ENCODE measurements around the gene ACOXL.

ACOXL gene

DNA sequence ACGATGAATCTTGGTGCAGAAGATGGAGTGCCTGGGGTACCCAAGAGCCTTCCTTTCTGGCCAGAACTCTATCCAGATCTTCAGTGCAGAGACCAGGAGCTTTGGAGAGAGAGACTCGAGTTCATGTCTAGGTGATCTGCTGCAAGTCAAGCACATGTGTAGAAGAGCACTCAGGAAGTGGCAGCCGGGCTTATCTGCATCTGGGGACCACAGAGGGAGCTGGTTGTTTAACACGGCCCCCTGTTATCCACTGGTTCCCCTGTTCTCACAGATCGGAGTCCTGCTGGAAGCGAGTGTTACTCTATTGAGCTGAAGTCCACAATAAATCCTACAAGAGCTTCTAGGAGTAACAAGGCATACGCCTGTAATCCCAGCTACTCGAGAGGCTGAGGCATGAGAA is 128.3 kb downstream of the ACOXL start:
- DNase-seq = no peak

DNA sequence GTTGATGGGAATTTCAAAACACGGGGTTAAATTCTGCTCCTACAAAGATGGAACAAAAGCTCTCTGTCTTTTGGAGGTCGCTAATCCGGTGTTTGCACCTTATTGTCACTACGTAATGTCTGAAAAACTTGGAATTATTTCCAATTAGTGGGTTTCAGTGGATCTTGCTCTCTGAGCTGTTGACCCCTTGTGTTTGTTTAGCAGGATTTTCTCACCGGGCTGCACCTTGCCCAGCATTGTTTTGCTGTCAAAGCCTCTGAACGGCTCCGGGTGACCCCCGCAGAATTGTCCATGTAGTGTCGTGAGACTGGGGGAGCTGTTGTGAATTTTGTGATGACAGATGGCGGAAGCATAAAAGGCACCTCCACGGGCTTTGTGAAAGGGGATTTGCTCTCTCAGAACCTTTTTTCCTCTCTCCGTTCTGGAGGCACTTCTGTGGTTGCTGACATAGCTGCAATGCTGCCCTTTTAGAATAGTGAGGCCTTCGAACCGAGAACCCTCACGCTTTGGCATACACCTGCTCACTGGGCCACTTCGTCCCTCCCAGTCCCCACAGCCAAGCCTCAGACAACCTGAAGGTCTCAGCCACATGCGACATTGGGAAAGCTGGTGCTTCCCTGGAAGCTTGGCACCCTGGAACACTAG is 129.4 kb downstream of the ACOXL start:
- no peak for DNase-seq

DNA sequence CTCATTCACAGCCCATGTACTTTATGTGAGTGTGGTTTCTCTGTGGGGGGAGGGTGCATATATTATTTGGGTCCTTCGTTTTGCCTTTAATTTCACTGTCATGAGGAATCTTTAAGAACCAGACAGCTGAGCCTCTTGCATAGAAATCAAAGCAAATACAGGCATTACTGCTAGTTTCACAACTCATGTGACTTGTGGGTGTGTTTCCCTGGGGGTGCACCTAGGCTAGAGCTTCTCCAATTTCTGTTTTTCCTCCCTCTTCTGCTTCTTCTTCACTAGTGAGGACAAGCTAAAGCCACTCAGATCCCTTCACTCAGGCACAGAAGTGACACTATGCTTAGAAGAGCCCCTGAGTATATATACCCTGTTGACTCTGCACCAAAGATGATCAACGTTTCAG is 131.4 kb downstream of the ACOXL start:
- no peak for DNase-seq

DNA sequence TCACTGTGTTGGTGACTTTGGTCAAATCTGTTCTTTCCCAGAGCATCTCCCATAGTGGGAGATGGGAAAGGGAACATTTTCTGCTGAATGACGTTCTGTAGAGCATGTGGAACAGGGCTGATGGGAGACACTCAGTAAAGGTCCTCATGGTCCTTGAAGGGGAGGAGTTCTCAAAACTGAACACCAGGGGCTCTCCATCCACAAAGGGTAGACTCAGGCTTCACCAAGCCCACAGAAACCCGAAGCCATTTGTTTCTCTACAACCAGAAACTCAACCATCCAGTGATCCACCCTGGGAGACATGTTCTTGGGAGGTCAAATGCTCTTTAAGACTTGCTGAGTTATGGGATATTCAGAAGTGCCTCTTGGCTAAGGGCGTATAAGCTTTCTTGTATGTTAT is 131.8 kb downstream of the ACOXL start:
- no peak for DNase-seq

DNA sequence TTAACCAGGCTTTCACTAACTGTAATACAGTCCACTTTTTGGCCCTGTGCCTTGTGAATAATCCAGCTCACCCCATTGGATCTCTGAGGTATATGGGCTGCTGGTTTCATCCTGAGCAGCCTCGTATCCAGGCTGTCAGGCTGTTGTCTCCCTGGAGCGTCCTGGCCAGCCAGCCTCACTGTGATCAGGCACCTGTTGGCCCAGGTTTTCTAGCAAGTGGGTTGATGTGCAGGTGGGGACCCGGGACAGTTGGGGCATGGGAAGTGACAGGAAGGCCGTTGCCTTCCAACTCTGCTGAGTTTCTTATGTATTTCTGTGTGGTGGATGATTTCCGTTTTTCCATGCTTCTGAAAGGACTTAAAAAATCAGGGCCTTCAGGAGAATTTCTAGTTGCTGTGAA is 132.4 kb downstream of the ACOXL start:
- no peak for DNase-seq

DNA sequence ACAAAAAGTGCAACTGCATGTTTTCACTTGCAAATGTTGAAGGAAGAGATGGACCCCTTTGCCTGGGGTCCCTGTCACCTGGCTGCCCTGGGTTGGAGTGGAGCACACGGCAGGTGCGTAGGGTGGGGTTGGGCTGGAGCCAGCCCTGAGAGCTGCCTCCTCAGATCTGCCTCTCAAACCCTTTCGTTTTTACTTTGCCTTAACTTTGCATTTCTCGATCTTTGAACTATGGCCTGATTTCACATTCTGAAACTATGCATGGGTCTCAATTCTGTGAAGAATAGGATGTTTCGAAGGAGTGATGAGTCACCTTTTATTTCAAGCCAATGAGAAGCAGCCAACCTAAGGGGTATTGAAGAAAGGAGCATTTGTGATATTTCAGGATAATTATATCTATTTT is 132.8 kb downstream of the ACOXL start:
- DNase-seq = no peak

DNA sequence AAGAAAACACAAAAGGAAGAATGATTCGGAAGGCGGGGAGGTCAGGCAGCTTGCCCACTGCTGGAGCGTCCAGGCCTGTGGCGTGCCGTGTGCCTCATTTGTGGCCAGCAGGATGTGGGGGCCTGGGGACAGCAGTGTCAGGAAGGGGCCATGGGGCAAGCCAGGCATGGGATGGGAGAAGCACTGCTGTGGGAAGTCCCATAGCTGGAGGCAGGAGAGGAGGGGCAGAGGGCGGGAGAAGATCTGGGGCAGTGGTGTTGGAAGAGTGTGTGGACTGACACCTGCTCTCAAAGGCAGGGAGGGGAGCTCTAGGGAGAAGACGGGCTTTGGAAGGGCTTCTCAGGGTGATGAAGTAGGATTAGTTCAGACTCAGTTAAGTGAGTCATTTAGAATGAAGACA is 133.7 kb downstream of the ACOXL start:
- no peak for DNase-seq

DNA sequence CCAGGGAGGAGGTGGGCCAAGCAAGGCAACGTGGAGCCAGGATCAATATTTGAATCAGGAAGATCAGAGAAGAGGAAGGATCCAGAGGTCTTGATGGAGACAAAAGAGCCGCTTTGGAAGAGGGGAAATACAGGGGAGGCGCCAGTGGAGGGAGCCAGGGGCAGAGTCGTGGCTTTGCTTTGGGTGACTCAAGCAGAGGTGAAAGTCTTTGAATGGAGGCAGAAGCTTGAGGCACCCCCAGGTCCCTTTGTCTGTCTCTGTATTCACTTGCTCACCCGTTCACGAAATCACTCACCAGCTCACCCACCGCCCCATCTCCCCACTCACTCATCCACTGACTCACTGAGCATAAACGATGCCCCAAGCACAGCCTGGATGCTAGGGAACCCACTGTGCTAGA is 134.1 kb downstream of the ACOXL start:
- no peak for DNase-seq

DNA sequence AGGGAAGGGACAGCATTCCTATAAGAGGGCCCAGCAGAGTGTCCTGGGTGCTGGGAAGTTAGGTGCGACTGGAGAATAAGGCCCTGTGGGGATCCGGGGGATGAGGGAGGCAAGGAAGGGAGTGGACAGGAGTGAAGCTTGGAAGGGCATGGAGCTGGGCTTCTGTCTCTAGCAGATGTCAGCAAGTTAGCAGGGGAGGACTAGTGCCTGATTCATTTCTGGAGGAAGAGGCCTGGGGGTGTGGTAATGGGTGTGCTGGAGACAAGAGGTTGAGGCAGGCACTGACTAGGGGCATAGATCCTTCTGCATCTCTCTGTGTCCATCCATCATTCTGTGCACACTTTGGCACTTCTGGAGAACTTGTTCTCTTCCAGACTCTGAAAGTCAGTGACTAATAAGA is 134.7 kb downstream of the ACOXL start:
- DNase-seq = no peak

DNA sequence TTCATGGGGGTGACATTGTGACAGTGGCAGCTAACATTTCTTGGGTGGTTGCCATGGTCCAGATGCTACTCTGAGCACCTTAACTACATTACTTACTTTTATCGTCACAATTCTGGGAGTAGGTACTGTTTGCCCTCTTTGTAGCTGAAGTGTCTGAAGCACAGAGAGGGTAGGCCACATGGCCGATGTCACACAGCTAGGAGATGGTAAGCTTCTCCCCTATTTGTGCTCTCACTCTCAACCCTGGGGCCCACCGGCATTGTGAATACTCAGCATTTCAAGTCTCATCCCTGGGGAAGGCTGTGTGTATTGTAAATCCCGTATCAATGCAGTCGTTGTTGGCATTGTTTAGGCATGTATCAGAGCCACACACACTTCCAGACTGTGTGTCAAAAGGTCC is 136.6 kb downstream of the ACOXL start:
- no peak for DNase-seq

DNA sequence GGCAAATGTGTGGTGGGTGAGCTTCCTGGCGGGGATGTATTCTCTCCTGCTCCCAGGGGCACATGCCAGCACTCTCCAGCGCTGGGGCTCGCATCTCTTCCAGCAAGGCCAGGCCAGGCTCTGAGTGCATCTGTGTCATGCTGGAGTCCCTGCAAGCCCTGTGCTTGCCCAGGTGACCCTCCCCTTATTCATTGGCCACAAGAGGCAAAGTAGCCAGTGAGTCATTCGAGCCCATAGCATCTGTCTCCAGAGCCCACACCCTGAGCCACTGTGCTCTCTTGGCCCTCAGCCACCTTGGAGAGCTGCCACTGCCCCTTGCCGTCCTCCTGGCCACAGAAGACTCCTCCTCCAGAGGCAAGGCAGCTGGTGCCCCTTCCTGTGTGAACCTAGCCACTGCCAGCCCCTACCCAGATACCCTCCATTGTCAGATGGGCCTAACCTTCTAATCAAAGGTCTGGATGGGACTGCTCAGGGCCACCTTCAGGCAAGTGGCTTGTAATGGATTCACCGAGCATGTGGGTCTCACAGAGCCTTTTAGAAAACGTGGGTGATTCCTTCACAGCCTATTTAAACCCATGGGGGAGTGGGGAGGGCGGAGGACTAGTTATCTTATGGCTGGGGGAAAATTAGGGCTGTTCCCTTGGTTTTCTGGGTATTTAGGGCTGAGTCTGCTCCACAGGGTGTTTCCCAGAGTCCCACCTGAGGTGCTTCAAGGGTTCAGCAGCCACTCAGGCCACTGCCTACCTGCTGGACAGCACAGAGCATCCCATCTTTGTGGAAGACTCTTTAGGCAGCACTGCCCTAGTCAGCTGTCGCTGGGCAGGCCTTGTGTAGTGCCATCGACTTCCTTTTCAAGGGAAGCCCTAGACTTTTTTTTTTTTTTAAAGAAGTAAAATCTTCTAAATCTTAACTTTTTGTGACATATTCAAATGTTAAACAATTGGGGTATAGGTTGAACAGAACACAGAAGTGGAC is 137.4 kb downstream of the ACOXL start:
- no peak for DNase-seq

DNA sequence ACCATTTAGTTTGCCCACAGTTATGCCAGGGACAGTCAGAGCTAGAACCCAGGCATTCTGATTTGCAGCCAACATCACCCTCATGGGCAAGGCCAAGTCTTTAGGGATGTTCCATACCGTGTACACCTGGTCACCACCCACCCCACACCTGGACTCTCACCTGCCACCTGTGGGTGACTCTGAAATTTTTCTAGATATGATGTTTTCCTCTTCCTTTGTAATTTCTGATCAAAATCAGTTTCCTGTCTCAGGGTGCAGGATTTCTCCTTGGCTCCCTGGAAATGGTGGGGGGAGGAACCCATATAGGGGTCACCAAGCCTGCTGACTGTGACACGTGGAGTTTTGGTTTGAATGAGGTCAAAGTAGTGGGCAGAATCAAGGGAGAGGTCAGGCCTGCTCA is 138.2 kb downstream of the ACOXL start:
- no peak for DNase-seq

DNA sequence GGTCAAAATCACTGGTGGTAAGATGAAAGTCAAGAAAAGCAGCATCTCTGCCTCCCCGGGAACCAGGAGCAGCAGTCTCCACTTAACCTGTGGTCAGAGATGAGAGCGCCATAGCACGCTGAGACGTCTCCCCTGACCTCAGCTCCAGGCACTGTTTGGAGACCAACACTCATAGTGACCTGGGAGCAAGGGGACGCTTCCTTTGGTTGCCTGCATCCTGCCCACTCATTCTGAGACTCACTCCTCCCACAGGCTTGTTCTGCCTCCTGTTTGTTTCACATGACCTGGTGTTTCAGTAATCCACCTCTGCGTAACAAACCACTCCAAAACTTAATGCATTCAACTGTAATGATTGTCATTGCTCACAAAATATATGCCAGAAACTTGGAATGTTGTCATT is 139.3 kb downstream of the ACOXL start:
- DNase-seq = no peak

DNA sequence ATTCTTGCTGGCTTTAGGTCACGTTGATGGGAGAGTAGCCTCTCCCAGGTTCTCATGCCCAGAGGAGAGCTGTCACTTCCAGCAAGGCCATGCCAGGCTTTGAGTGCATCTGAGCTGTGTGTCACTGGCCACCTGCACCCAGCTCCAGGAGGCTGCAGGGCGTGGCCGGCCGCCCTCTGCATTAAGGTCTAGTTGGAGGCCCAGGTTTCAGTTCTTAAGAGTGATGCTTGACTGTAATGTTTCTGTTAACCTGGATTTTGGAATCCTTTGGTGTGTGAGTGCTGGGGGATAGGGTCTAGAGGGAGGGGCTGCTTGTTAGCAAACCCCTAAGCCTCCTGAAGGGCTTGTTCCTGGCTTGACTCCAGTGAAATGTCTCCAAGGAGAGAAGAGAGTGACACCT is 140.1 kb downstream of the ACOXL start:
- no peak for DNase-seq

DNA sequence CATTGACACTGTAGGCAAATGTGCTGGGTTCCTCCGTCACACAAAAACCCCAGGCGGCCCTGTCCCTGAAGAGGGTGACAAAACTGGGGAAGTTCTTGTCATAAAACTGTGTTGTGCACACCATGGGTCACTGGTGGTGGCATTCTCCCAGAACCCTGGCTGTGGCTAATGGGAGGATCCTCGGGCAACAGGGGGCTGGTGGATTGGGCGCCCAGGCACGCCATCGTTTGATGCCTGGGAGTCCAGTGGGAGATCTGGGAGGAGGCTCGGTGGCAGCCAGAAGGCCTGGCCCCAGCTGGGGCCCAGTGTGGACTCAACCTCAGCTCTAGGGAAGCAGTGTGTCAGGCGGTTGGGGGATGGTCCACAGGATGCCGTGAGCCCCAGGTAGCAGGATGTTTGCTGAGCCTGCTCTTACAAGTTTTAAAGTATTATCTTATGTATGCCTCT is 140.7 kb downstream of the ACOXL start:
- no peak for DNase-seq

DNA sequence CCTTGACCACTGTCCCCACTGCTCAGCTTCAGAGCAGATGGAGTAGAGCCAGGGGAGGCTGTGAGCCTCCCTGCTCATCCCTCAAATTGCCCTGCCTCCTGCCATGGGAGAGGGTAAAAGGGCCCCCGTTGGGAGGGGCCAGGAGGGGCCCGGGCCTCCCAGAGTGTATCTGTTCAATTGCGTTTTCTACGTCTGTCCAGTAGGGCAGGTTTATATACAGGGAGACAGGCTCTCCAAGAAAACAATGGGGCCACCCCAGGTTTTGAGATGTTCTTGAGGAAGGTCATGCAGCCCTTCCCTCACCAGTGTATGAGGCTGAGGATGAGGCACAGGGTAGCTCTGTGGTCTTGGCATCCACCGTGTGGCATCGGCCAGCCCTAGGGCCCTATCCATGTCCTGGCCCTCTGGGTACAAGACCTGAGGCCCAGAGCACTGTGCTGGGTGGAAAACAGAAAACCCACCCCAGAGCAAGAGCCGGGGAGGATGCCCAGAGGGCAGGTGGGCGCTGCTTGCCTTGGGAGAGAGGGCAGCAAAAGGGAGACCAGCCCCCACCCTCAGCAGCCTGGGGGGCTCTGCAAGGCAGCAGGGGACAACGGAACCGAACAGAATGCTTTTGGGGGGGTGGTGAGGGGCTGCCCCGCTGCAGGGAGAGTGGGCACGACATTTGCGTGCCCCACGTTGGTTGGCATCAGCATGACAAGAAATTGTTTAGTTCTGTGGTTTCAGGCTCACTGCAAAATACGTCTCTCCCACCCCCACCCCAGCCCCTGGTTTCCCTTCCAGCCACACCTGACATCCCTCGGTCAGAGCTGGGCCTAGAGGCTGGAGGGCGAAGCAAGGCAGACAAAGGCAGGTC is 141.5 kb downstream of the ACOXL start:
- DNase-seq = no peak

DNA sequence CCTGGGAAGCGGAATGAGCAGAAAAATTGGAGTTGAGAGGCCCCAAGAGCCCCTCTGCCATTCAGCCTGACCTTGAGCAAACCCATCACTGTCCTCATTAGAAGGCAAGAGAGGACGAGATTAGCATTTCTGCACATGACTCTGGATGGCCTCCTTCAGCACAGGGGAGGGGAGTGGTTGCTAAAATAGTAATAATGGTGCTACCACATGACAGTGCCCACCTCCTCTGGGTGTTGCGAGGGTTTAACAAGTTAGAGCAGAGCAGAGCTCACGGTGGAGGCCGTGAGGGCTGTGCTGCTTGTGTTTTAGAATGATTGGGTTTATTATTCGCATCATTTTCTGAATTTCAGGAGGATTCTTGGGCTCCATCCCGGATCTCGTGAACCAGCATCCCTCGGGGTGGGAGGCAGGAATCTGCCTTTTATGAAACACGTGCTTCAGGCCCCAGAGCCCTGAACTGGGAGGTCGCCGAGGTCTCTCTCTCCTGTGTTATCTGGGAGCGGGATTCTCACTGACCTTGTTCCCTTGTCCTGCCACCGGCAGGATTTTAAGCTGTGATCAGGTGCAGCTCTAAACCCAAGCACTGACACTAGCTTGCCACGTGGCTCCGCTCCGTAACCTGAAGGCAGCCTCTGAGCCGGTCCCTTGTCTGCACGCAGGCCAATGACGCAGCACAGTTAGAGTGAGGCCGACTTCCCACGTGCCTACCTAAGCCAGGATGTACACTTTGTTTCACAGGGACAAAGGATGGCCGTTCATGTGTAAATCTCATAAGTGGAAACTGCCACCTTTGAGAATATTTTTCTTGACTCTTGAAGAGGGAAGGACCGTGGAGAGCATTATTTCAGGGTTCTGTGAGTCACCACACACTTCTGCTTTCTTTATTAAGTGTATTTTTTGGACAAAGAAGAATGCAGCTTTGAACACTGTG is 142.3 kb downstream of the ACOXL start:
- DNase-seq = no peak

DNA sequence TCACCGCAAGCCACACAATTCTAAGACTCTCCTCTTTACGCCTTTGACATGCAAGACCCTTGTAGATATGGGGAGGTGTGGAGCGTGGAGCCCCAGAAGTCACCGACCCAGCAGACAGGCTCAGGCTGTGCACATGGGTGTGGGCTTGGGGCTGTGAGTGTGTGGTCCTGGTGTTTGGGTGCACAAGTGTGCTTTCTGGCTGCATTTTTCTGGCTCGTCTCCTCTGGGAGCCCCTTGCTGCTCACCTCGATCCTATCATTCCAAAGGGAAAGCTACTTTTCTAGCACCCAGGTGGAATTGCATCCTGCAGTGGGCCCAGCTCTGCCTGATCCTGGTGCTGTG is 143.0 kb downstream of the ACOXL start:
- DNase-seq = no peak

DNA sequence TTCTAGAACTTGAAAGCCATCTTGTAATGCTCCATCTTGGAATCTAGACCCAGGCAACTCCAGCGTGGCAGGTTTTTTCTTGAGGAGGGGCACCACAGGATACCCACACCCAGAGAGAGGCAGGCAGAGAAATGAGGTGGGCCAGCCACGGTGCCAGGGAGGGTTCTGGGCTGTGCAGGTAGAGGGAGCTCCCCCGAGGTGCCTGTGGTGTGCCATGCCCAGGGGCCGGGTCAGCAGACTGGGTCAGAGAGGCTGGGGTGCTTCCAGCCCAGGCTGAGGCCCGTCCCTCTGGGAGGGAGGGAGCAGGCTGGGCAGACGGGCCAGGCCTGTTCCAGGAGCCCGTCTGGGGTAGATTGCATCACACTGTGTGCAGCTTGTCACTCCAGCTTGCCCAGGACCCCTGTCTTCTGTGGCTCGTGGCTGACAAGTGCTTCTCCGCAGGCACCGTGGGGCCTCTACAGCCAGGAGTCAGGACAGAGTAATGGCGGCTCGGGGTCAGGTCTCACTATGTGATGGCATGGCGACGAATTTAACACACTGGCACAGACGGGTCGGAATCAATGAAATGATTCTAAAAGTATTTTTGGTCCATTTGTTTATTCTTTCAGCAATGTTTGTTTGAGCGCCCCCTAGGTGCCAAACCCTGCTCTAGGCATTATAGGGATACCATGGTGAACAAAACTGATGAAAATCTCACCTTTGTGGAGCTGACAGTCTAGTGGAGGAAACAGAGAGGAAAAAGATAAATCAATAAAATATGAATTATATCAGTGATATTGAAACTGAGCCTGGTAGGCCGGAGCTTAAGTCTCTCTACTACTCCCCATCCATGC is 144.0 kb downstream of the ACOXL start:
- no peak for DNase-seq

DNA sequence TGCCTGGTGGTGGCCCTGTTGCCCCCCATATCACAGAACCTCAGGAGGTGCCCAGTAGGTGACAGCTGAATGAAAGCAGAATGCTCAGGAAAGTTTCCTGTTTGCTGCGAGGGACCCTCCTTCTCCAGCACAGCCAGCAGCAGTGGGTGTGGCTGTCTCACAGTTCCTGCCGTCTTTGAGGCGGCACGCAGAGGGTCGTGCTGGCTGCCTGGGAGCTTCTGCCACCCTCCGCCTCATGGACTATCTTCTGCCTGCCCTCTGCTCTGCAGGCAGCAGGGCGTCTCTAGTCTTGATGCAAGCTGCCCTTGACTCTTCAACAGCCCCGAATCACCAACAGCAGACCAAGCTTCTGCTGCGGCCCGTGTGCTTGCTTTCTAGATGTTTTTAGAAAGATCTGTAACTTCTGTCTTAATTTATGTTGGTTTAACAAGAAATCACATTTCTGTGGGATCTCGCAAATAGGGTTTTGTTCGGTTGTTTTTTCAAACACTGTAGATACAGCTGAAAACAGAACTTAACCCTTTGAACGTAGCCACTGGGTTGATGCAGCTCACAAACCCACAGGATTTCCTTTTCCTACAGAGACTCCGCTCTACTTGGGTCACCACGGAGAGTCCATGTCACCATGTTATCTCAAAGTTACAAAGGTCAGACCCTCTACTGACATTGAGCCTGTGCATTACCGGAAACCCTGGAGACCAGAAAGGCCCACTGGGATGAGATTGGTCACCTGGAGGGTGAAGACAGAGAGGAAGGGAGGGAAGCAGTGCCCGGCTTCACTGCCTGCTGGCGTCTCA is 144.9 kb downstream of the ACOXL start:
- DNase-seq = no peak

DNA sequence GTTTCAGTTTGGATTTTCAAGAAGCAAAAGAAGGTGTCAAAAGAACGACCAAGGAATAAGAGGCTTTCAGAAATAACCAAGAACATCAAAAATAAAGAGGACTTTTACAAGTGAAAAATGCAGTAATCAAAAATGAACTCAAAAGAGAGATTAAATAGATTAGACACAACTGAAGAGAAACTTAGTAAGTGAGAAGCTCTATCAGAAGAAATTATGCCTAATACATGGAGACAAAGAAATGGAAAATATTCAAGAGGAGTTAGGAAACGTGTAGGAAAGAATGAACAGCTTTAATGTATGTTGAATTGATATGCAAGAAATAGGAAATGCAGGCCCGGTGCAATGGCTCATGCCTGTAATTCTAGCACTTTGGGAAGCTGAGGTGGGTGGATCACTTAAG is 145.8 kb downstream of the ACOXL start:
- DNase-seq = no peak

All from CD4-positive, alpha-beta T cell treated with Interferon gamma for 1 hour (primary cell).